ENCODE results near the gene PFKFB1. TPM values are rescaled to one million over a fixed set of nuclear protein-coding genes. Genes with fewer than 3 reads are reported as not detected.

The PFKFB1 gene
- polyA plus RNA-seq, 1 donor (not counting 4 experiments of a cell fraction or from before 2014, with no cell fraction given) = 0.33 TPM

DNA sequence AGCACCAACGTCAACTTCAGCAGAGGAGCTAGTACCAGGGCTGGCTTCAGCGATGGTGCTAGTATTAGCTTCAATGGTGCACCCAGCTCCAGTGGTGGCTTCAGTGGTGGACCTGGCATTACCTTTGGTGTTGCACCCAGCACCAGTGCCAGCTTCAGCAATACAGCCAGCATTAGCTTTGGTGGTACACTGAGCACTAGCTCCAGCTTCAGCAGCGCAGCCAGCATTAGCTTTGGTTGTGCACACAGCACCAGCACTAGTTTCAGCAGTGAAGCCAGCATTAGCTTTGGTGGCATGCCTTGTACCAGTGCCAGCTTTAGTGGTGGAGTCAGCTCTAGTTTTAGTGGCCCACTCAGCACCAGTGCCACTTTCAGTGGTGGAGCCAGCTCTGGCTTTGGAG, 65.1 kb downstream of the PFKFB1 start:
- Histone ChIP-seq H3K9me1 (ENCODE audit: control insufficient read depth, extremely low read depth, insufficient read depth, low read length) (no peaks in the 10 kb centered on the region), H3K27me3 (ENCODE audit: control insufficient read depth, extremely low read depth, insufficient read depth, low read length) (no peaks in the 10 kb centered on the region), H4K20me1 (ENCODE audit: control insufficient read depth, extremely low read depth, insufficient read depth, low read length) (no peaks in the 10 kb centered on the region), H3K9me3 (ENCODE audit: control insufficient read depth, low read depth, low read length) (peaks cover 3% of the 10 kb centered on the region), H3K4me1 (ENCODE audit: control insufficient read depth, extremely low read depth, insufficient read depth, low read length) (no peaks in the 10 kb centered on the region), H3K9ac (ENCODE audit: control insufficient read depth, extremely low read depth, insufficient read depth, low read length) (no peak overlapping the region), H3K4me2 (ENCODE audit: control insufficient read depth, extremely low read depth, insufficient read depth, low read depth, low read length) (no peak overlapping the region), H3K36me3 (ENCODE audit: control insufficient read depth in 2 of 2, extremely low read depth in 1 of 2, insufficient read depth in 2 of 2, low read length in 2 of 2) (no peaks in the 10 kb centered on the region), H3K4me3 (ENCODE audit: control insufficient read depth in 2 of 3, extremely low read depth in 1 of 3, insufficient read depth in 2 of 3, low read depth in 1 of 3, low read length in 3 of 3) (no peak overlapping the region), H3K27ac (ENCODE audit: control insufficient read depth, insufficient read depth, low read length) (no peak overlapping the region), H2AFZ (ENCODE audit: control insufficient read depth, low read length) (no peak overlapping the region), H3K79me2 (ENCODE audit: control insufficient read depth, insufficient read depth, low read length) (no peaks in the 10 kb centered on the region)
- dilution Hi-C loops (cut with MboI; ENCODE audit: extremely low pct_ligation_motif_present, low sequenced_read_pairs) = no loop called here
- FAIRE-seq (no peak), DNase-seq (ENCODE audit: low read depth, low spot score) (no peak)
- no peak for TF ChIP-seq CTCF (optimal IDR thresholded peaks at IDR 0.05 in 1 of 3, IDR thresholded peaks at IDR 0.05 in 1 of 3, conservative IDR thresholded peaks at IDR 0.05 in 1 of 3; ENCODE audit: extremely low read depth in 1 of 3, insufficient read depth in 2 of 3, low read length in 3 of 3)
- TF ChIP-seq EZH2 (IDR thresholded peaks at IDR 0.05; ENCODE audit: low read length) = no peak

- H3K9me3 ChIP-seq (ENCODE audit: control insufficient read depth, low read depth, low read length) = peaks cover 3% of the 10 kb centered on the region
- H3K9ac ChIP-seq (ENCODE audit: control insufficient read depth, extremely low read depth, insufficient read depth, low read length) = no peak overlapping the region
- no peaks in the 10 kb centered on the region for H3K9me1 ChIP-seq (ENCODE audit: control insufficient read depth, extremely low read depth, insufficient read depth, low read length)
- DNase-seq (ENCODE audit: low read depth, low spot score) = no peak
- TF ChIP-seq EZH2 (IDR thresholded peaks at IDR 0.05; ENCODE audit: low read length) = no peak
- TF ChIP-seq CTCF (optimal IDR thresholded peaks at IDR 0.05 in 1 of 3, IDR thresholded peaks at IDR 0.05 in 1 of 3, conservative IDR thresholded peaks at IDR 0.05 in 1 of 3; ENCODE audit: extremely low read depth in 1 of 3, insufficient read depth in 2 of 3, low read length in 3 of 3) = no peak
- dilution Hi-C loops (cut with MboI; ENCODE audit: extremely low pct_ligation_motif_present, low sequenced_read_pairs) = no loop called here
- no peaks in the 10 kb centered on the region for H3K27me3 ChIP-seq (ENCODE audit: control insufficient read depth, extremely low read depth, insufficient read depth, low read length)
- no peak overlapping the region for H2AFZ ChIP-seq (ENCODE audit: control insufficient read depth, low read length)
- no peaks in the 10 kb centered on the region for H4K20me1 ChIP-seq (ENCODE audit: control insufficient read depth, extremely low read depth, insufficient read depth, low read length)
- FAIRE-seq = no peak
- H3K27ac ChIP-seq (ENCODE audit: control insufficient read depth, insufficient read depth, low read length) = no peak overlapping the region
- no peaks in the 10 kb centered on the region for H3K79me2 ChIP-seq (ENCODE audit: control insufficient read depth, insufficient read depth, low read length)
- H3K4me3 ChIP-seq (ENCODE audit: control insufficient read depth in 2 of 3, extremely low read depth in 1 of 3, insufficient read depth in 2 of 3, low read depth in 1 of 3, low read length in 3 of 3) = no peak overlapping the region
- H3K4me2 ChIP-seq (ENCODE audit: control insufficient read depth, extremely low read depth, insufficient read depth, low read depth, low read length) = no peak overlapping the region
- no peaks in the 10 kb centered on the region for H3K36me3 ChIP-seq (ENCODE audit: control insufficient read depth in 2 of 2, extremely low read depth in 1 of 2, insufficient read depth in 2 of 2, low read length in 2 of 2)
- no peaks in the 10 kb centered on the region for H3K4me1 ChIP-seq (ENCODE audit: control insufficient read depth, extremely low read depth, insufficient read depth, low read length)
Observed at GRCh38 chrX:54926978-54927377, 67.0 kb downstream of the PFKFB1 start.
